Fibroblast of mammary gland (primary cell): ENCODE data around the gene CALCB.

Source experiments
- DNase-seq: peaks from one replicate; pipeline ENCODE4 v3.0.0-alpha.2; 2010; ENCODE audit warnings: low read depth
- H3K4me3 ChIP-seq: 2 replicates; pipeline ENCODE4 v1.5.1; 2011; ENCODE audit warnings: low read depth, mild to moderate bottlenecking, low read length, moderate library complexity; ENCODE audit not compliant: control insufficient read depth
- CTCF ChIP-seq: conservative IDR thresholded peaks from 2 replicates; pipeline ENCODE4 v1.5.1; 2011; ENCODE audit warnings: low read depth, low read length, inconsistent platforms; ENCODE audit not compliant: control insufficient read depth, insufficient read depth

CALCB gene

GRCh38 chr11:15115686-15116085 lies 42.3 kb downstream of the CALCB start:
- peak overlapping the region; percentile 53 for H3K4me3 ChIP-seq
- no peak for DNase-seq
- TF ChIP-seq CTCF: no peak

DNA sequence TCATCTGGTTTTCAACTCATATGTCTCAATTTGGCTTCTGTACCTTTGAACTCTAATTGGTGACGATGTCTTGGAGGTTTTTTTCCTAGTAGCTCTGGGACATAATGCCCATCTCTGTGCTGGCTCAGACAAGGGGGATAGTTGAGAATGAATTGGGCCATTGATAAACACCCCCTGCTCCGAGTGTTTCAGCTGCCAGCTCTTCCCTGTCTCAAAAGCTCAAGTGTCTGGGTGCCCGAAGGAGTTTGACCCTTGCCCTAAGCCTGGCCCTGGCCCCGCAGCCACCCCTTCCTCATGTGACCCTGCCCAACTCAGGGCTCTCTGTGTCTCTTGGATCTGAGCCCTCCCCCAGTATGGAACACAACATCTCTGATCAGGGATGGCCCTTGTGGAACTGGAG lies 44.4 kb downstream of the CALCB start:
- H3K4me3 ChIP-seq: no peak overlapping the region
- no peak for TF ChIP-seq CTCF
- DNase-seq: no peak

DNA sequence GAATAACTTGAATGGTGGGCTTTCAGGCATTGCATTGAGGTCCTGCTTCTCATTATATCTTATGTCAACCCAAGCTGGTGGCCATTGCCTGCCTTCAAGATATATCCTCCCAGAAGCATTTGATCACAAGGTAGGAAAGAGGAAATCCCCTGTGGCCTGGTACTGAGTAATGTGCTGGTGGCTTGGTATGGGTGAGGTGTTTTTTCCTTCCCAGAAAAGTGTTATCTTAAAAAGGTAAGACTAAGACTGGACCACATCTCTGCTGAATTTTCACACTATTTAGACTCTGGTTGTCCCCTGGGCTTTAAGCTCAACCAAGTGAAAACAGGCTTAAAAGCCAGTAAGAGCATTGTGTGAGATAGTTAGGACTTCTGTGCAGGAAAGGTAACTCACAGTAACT lies 45.0 kb downstream of the CALCB start:
- no peak overlapping the region for H3K4me3 ChIP-seq
- no peak for TF ChIP-seq CTCF
- no peak for DNase-seq

DNA sequence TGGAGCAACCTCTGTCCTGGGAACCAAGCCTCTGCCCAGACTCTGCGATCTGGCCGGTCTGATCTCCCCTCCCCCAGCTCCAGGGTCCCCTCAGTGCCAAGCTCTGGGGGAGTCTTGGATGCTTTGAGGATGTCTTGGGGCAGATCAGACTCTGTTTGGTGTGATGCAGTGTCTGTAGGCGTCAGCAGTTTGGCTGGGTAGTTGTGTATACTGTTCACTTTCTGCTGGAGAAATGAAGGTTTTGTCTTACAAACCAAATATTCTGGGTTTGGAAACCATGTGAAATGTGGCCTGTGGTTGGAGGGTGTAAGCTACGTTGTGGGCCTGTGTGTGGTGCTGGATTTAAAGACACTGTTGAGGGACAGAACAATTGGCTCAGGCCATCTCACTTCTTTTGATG lies 46.0 kb downstream of the CALCB start:
- no peak for TF ChIP-seq CTCF
- DNase-seq: peak; percentile 23

DNA sequence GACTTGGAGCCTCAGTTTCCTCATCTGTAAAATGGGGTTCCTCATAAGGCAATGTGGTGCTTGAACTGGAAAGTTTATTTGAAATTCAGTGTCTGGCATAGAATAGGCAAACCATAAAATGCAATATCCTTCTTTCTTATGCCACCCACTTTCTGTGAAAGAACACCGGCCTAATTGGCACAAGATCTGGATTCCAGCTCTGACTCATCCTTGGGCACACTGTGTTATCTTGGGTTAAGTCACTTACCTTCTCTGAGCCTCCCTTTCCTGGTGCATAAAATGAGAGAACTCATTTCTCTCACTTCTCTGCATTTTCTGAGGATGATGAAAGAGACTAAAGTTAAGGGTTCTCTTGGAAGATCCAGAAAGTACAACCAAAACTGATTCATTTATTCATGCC lies 46.4 kb downstream of the CALCB start:
- DNase-seq: peak; percentile 40
- H3K4me3 ChIP-seq: no peak overlapping the region
- no peak for TF ChIP-seq CTCF

More for the DNA sequence above, 46.0 kb downstream of the CALCB start:
- no peak overlapping the region for H3K4me3 ChIP-seq

GRCh38 chr11:15123849-15124248 lies 50.5 kb downstream of the CALCB start:
- no peak for TF ChIP-seq CTCF
- peak overlapping the region; percentile 38 for H3K4me3 ChIP-seq
- DNase-seq: peak; percentile 96

DNA sequence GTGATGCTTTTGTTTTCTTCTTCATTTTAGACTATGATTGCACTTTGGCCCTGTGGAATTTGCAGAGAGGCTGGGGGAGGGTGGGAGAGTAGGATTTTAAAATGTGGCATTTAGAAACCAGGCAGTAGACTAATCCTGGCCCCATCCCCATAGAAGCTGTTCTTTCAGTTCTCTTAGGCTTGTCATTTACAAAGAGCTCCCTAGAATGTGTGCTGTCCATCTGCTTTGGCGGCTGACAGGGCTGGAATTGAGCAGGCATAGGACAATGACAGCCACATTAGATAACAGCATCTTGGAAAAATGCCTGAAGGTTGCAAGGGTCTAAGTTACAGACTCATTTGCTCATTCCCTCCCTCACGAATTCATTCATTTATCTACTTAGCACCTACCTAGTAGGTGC lies 51.1 kb downstream of the CALCB start:
- no peak for TF ChIP-seq CTCF
- DNase-seq: no peak
- peak overlapping the region; percentile 38 for H3K4me3 ChIP-seq
